ENCODE measurements around the gene KLK4. TPM values are rescaled to one million over a fixed set of nuclear protein-coding genes. Genes with fewer than 3 reads are reported as not detected.

KLK4 gene, protein sequence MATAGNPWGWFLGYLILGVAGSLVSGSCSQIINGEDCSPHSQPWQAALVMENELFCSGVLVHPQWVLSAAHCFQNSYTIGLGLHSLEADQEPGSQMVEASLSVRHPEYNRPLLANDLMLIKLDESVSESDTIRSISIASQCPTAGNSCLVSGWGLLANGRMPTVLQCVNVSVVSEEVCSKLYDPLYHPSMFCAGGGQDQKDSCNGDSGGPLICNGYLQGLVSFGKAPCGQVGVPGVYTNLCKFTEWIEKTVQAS
- total RNA-seq (2022; extraction: Qiagen RNA extraction): 0.08 to 0.39 TPM (median 0.11 TPM) in 5 replicates

GRCh38 chr19:50911206-50912101, at the start of gene KLK4:
TSS of gene KLK4 (minus strand) at chr19:50911395. CDS start at chr19:50910738, 657 bp downstream.

GRCh38 chr19:50952910-50953309, 41.7 kb upstream of the KLK4 start, which contains the start of gene KLK5:
TSS of gene KLK5 (minus strand) at chr19:50953038. CDS start at chr19:50952657, 381 bp downstream.

DNA sequence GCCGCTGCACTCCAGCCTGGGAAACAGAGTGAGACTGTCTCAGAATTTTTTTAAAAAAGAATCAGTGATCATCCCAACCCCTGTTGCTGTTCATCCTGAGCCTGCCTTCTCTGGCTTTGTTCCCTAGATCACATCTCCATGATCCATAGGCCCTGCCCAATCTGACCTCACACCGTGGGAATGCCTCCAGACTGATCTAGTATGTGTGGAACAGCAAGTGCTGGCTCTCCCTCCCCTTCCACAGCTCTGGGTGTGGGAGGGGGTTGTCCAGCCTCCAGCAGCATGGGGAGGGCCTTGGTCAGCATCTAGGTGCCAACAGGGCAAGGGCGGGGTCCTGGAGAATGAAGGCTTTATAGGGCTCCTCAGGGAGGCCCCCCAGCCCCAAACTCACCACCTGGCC, 38.1 kb downstream of the KLK4 start, which contains the start of gene KLK2:
Gene KLK2, plus strand, starts transcription at position 384 of the 400 bp plus-strand sequence. CDS start 35 bp downstream, outside the sequence.

Other genes with a start within 250 kb of the KLK4 start
- 0.03 to 0.37 TPM (median 0.21 TPM) in 5 replicates for gene SHANK1, start 191.6 kb downstream of the KLK4 start, total RNA-seq (2022; extraction: Qiagen RNA extraction)
- gene CLEC11A, start 188.0 kb downstream of the KLK4 start, total RNA-seq (2022; extraction: Qiagen RNA extraction): 6.0 to 10.9 TPM (median 10.5 TPM) in 5 replicates
- gene GPR32, start 140.9 kb downstream of the KLK4 start, total RNA-seq (2022; extraction: Qiagen RNA extraction): not detected in 5 replicates
- not detected in 5 replicates for gene ACP4, start 121.0 kb downstream of the KLK4 start, total RNA-seq (2022; extraction: Qiagen RNA extraction)
- gene KLK1, start 87.6 kb downstream of the KLK4 start, total RNA-seq (2022; extraction: Qiagen RNA extraction): 0.13 to 0.29 TPM (median 0.20 TPM) in 4 of 5 replicates, not detected in the other
- gene KLK15, start 77.8 kb downstream of the KLK4 start, total RNA-seq (2022; extraction: Qiagen RNA extraction): not detected in 5 replicates
- not detected in 5 replicates for gene KLK3, start 56.5 kb downstream of the KLK4 start, total RNA-seq (2022; extraction: Qiagen RNA extraction)
- gene KLK2, start 38.0 kb downstream of the KLK4 start, total RNA-seq (2022; extraction: Qiagen RNA extraction): 0.08 to 0.17 TPM (median 0.15 TPM) in 3 of 5 replicates, not detected in the others
- gene KLK5, start 41.6 kb upstream of the KLK4 start, total RNA-seq (2022; extraction: Qiagen RNA extraction): not detected in 5 replicates
- gene KLK6, start 58.2 kb upstream of the KLK4 start, total RNA-seq (2022; extraction: Qiagen RNA extraction): 0.16 to 0.50 TPM (median 0.23 TPM) in 5 replicates
- gene KLK7, start 72.5 kb upstream of the KLK4 start, total RNA-seq (2022; extraction: Qiagen RNA extraction): 0.06 to 0.07 TPM in 2 of 5 replicates, not detected in the others
- not detected in 5 replicates for gene KLK8, start 90.2 kb upstream of the KLK4 start, total RNA-seq (2022; extraction: Qiagen RNA extraction)
- 0.25 to 0.60 TPM (median 0.28 TPM) in 5 replicates for gene KLK10, start 108.3 kb upstream of the KLK4 start, total RNA-seq (2022; extraction: Qiagen RNA extraction)
- 0.07 TPM in 1 of 5 replicates, not detected in the others for gene KLK11, start 115.2 kb upstream of the KLK4 start, total RNA-seq (2022; extraction: Qiagen RNA extraction)
- not detected in 5 replicates for gene KLK12, start 123.6 kb upstream of the KLK4 start, total RNA-seq (2022; extraction: Qiagen RNA extraction)
- gene KLK13, start 153.7 kb upstream of the KLK4 start, total RNA-seq (2022; extraction: Qiagen RNA extraction): 0.09 TPM in 1 of 5 replicates, not detected in the others
- gene KLK14, start 171.5 kb upstream of the KLK4 start, total RNA-seq (2022; extraction: Qiagen RNA extraction): 0.35 to 0.44 TPM (median 0.39 TPM) in 5 replicates
- gene CTU1, start 197.0 kb upstream of the KLK4 start, total RNA-seq (2022; extraction: Qiagen RNA extraction): 5.0 to 16.2 TPM (median 14.7 TPM) in 5 replicates
- not detected in 5 replicates for gene SIGLEC9, start 213.5 kb upstream of the KLK4 start, total RNA-seq (2022; extraction: Qiagen RNA extraction)
- gene SIGLEC7, start 230.9 kb upstream of the KLK4 start, total RNA-seq (2022; extraction: Qiagen RNA extraction): not detected in 5 replicates

Measured in A549 treated with CORT108297 at 1 μM for 4 hours (cell line).